Lower lobe of right lung (tissue), 2 donors: ENCODE measurements around the gene WDR59. TPM values are rescaled to one million over a fixed set of nuclear protein-coding genes. Genes with fewer than 3 reads are reported as not detected.

Experiments
- ATAC-seq, 2 donors: fragments of 200-7000 bp; cut with Tn5 transposase; one replicate each; pipeline ENCODE4 v1.9.1; 2020 to 2022; ENCODE audit warnings: mild to moderate bottlenecking in 2 of 2, moderate library complexity in 2 of 2
- DNase-seq: peaks from one replicate; pipeline ENCODE4 v3.0.0-alpha.2; 2020
- H3K27ac ChIP-seq: fragments of 200-600 bp; one replicate; pipeline ENCODE4 v1.8.0; 2022
- H3K27me3 ChIP-seq: fragments of 200-600 bp; one replicate; pipeline ENCODE4 v1.8.0; 2022; ENCODE audit warnings: low read depth
- H3K36me3 ChIP-seq: fragments of 200-600 bp; one replicate; pipeline ENCODE4 v1.8.0; 2022; ENCODE audit warnings: mild to moderate bottlenecking
- H3K4me1 ChIP-seq: fragments of 200-600 bp; one replicate; pipeline ENCODE4 v1.8.0; 2022
- H3K4me3 ChIP-seq: fragments of 200-600 bp; one replicate; pipeline ENCODE4 v1.8.0; 2022; ENCODE audit warnings: mild to moderate bottlenecking
- H3K9me3 ChIP-seq: fragments of 200-600 bp; one replicate; pipeline ENCODE4 v1.8.0; 2022
- CTCF ChIP-seq: fragments of 200-600 bp; IDR thresholded peaks from one replicate; pipeline ENCODE4 v1.8.0; 2022; ENCODE audit warnings: antibody characterized with exemption, mild to moderate bottlenecking
- intact Hi-C: fragments of 100-400 bp; cut with DNase I; formaldehyde crosslinking; loops from one replicate; pipeline ENCODE4 v1.11.0; 2022
- total RNA-seq: library from RNA; stranded (reverse); fragmentation: NEBNext Ultra II Directional; extraction: Animal tissue kit (Norgen Biotek cat#: 25700); gene quantifications from one replicate; pipeline ENCODE4 v1.2.1, GENCODE V29; 2021
- donor health status: DM: no; HTN: yes; CAD: no; lungs with severe emphysema.

WDR59 gene
- total RNA-seq, 1 donor from 2014 or later = 49.5 TPM

DNA sequence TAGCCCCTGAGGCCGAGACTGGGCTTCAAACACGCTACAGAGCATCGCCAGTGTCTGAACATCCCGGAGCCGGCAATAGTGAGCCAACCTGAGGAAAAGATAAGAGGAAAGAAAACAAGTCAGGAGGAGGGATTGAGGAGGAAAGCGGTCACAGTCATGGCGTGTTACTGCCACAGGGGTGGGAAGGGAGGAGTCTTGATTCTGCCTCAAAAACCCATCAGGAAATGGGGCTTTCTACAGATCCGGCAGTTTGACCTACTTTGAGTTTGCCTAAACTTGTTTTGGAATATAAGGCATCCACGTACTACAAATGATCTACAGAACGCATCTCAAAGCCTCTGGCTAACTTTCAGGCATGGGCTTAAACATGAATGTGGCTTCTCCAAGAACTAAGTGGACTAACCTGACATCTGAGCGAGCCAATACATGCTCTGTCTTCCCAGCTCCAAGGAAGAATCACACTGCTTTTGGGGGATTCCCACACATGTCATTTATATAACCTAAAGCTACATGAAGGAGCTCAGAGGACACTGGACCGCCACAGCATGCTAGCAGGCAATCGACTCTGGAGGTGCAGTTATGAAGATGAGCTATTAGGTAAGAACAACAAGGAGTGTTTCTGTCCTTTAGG, 96.6 kb downstream of the WDR59 start:
- no peaks in the 10 kb centered on the region for H3K4me1 ChIP-seq
- no peak overlapping the region for H3K27ac ChIP-seq
- H3K36me3 ChIP-seq = peaks cover 98% of the 10 kb centered on the region
- intact Hi-C loops = no loop called here
- no peak for TF ChIP-seq CTCF
- DNase-seq (no peak), ATAC-seq (no peak)
- H3K4me3 ChIP-seq = no peak overlapping the region
- H3K9me3 ChIP-seq = no peaks in the 10 kb centered on the region
- H3K27me3 ChIP-seq = no peaks in the 10 kb centered on the region

DNA sequence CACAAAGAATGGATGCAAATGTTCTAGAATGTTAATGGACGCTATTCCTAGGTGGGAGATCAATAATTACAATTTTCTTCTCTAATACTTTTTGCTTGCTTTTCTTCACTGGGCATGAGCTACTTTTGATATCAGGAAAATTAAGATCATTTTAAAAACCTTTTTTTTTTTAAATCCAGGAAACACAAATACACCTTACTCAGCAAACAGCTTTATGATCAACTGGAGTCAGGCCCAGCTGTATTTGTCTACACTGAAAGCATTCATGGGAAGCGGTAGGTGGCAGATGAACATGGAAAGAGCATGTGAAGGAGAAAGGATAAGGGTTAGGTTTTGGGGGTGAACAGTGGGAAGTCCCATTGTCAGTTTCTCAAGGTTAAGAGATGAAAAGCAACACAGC, 97.8 kb downstream of the WDR59 start:
- Histone ChIP-seq H3K9me3 (no peaks in the 10 kb centered on the region), H3K36me3 (peaks cover 98% of the 10 kb centered on the region), H3K27ac (no peak overlapping the region), H3K4me3 (no peak overlapping the region), H3K4me1 (no peaks in the 10 kb centered on the region), H3K27me3 (no peaks in the 10 kb centered on the region)
- intact Hi-C loops = no loop called here
- no peak for DNase-seq
- no peak for TF ChIP-seq CTCF
- ATAC-seq = no peak

- Histone ChIP-seq H3K36me3 (peaks cover 79% of the 10 kb centered on the region), H3K4me3 (no peak overlapping the region), H3K9me3 (no peaks in the 10 kb centered on the region), H3K27me3 (no peaks in the 10 kb centered on the region), H3K27ac (no peak overlapping the region), H3K4me1 (no peaks in the 10 kb centered on the region)
- ATAC-seq = no peak
- TF ChIP-seq CTCF = no peak
- intact Hi-C loops = no loop called here
- no peak for DNase-seq
Measured at GRCh38 chr16:74877706-74878105, 107.2 kb downstream of the WDR59 start.

DNA sequence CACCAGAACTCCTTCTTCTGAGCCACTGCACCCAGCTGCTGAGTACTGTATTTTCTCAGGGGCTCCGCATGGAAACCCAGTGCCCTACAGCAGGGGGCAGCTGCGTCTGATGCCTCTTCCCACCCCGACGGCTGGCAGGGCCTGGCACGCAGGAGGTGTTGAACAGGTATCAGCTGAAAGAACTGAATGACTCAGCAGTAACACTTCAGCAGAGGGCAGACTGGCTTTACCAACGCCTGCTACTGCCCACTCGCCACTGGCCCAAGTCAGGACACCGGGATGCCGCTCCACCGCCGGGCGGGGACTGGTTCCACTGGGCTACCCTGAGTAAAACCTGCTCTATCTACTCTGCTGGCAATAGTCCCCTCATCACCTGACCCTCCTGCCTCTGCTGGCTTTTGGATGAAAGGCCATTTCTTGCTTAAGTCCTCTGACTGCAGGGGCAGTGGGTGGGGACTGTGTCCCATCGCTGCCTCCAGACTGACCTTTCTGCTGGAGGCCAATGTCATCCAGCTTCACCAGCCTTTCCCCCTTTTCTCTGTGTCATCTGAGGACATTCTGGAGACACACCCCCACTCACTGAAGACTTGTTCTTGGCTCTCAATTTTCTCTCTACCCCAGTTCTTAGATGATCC, 109.9 kb downstream of the WDR59 start:
- no peaks in the 10 kb centered on the region for H3K4me1 ChIP-seq
- peaks cover 67% of the 10 kb centered on the region for H3K36me3 ChIP-seq
- intact Hi-C loops = no loop called here
- H3K9me3 ChIP-seq = no peaks in the 10 kb centered on the region
- DNase-seq (no peak), ATAC-seq (no peak)
- H3K27me3 ChIP-seq = no peaks in the 10 kb centered on the region
- H3K4me3 ChIP-seq = no peak overlapping the region
- no peak for TF ChIP-seq CTCF
- no peak overlapping the region for H3K27ac ChIP-seq

- no peak overlapping the region for H3K4me3 ChIP-seq
- no peaks in the 10 kb centered on the region for H3K4me1 ChIP-seq
- intact Hi-C loops = no loop called here
- no peaks in the 10 kb centered on the region for H3K9me3 ChIP-seq
- peaks cover 58% of the 10 kb centered on the region for H3K36me3 ChIP-seq
- no peaks in the 10 kb centered on the region for H3K27me3 ChIP-seq
- no peak for TF ChIP-seq CTCF
- DNase-seq (no peak), ATAC-seq (no peak)
- no peak overlapping the region for H3K27ac ChIP-seq
Measured at GRCh38 chr16:74874123-74874522, 110.8 kb downstream of the WDR59 start.
